GM21367 (cell line): ENCODE measurements around the gene ARL8A.
A peak's percentile ranks its signal among the peaks of the same experiment; 100 is the strongest.
"Not testable (repeated sequence)": the region's sequence is repeated elsewhere in the genome, so short reads cannot be mapped to it uniquely, and the experiment has no call there.

ENCODE experiments used
- ATAC-seq: cut with Tn5 transposase; IDR thresholded peaks from one replicate; pipeline ENCODE4 v1.9.1; 2021; ENCODE audit not compliant: unreplicated experiment

ARL8A gene

DNA sequence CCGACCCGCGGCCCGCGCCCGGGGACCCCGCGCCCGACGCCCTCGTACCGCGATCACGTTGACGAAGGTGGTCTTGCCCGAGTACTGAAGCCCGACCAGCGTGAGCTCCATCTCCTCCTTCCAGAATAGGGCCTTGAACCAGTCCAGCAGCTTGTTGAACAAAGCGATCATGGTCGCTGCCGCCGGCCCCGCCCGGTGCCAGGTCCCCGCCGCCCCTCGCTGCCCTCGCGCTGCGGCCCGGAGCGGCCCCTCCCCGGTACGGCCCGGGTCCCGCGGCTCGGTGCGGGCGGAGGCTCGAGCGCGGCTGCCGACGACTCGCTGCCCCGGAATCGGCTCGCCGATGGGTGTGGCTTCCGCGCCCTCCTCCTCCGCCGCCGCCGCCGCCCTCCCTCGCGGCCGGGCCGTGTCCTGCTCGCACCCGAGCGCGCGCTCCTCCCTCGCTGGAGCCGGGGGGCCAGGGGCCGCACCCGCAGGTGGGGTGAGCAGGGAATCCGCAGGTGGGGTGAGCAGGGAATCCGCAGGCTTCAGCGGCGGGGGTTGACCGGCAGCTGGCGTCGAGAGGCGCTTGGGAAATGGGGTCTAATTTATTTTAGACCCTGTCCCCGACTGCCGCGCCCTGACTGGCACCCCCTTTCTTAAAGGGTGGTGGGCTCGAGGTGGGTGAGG is at the start of gene ARL8A:
Gene ARL8A (minus strand): TSS at position 336 of the 666 bp plus-strand sequence. CDS start 165 bp downstream, at position 171.
- peak; percentile 60 for ATAC-seq

DNA sequence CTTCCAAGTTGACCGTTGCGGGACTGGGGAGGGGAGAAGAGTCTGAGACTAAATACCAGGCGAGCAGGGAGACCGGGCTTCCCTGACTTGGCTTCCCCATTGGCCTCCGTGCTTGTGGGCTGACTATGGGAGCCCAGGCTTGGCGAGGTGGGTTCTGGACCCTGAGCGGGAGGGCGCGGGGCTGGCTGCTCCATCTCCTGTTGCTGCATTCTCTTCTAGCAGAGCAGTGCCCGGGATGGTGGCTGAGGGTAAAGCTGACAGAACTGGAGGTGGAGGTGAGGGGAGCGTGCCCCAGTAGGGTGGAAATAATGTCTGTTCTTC is 49.8 kb upstream of the ARL8A start:
- no peak for ATAC-seq

GRCh38 chr1:202193614-202194327 is 49.2 kb upstream of the ARL8A start, which contains the start of gene LGR6:
LGR6 (plus strand) TSS chr1:202193799; CDS start chr1:202193990, 191 bp downstream.
- no peak for ATAC-seq

GRCh38 chr1:202192770-202193613 is 48.5 kb upstream of the ARL8A start:
- no peak for ATAC-seq

DNA sequence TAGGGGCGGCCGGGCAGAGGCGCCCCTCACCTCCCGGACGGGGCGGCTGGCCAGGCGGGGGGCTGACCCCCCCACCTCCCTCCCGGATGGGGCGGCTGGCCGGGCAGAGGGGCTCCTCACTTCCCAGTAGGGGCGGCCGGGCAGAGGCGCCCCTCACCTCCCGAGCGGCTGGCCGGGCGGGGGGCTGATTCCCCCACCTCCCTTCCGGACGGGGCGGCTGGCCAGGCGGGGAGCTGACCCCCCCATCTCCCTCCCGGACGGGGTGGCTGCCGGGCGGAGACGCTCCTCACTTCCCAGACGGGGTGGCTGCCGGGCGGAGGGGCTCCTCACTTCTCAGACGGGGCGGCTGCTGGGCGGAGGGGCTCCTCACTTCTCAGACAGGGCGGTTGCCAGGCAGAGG is 46.9 kb upstream of the ARL8A start:
- ATAC-seq, result not testable (repeated sequence)

- ATAC-seq, result no peak
Observed at GRCh38 chr1:202189918-202190715, 45.6 kb upstream of the ARL8A start.

DNA sequence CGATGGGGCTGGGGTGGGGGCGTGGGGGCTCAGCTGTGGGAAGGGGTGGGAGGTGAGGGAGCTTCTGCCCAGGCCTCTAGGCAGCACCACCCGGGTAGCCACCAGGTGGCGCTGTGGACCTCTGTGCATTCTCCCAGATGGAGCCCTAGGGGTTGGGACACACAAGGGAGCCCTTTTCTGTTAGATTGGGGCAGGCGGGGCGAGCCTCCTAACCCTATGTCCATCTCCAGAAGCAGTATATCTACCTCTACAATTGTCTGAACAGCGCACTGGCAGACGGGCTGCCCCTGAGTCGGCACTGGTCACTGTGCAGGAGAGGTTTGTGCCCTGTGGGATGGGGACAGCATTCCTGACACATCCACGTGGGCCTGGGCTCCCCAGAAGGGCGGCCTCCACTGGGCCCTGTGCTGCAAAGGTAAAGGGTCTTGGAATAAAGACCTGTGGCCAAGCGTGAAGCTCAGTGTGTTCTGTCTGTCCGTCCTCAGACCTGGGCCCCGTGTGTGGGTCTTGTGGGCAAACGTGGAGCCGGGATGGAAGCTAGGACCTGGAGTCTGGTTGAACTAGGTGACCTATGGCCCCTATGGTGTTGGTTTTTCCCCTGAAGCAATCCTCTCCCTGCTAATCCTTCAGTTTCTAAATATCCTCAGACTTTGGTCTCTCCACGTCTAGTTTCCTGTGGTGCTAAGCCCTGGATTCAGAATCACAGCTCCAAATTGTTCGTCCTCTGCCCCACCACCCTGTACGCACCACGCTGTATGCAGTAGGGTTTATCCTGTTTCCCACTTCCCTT is 44.7 kb upstream of the ARL8A start:
- no peak for ATAC-seq

- ATAC-seq, result no peak
Observed at GRCh38 chr1:202187697-202188407, 43.3 kb upstream of the ARL8A start.

GRCh38 chr1:202187041-202187671 is 42.6 kb upstream of the ARL8A start:
- no peak for ATAC-seq

DNA sequence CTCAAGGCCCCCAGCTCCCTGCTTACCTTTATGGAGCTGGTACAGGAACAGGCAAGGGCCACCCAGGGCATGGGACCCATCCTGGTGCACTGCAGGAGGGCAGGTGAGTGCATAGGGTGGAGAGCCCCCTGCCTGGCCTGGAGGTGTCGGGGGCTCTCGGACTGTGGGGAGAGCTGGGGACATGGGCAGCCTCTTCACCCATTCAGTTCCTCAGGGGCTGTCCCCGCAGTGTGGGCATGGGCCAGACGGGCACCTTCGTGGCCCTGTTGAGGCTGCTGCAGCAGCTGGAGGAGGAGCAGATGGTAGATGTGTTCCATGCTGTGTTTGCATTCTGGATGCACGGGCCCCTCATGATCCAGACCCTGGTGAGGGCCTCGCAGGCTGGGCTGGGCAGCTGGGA is 41.8 kb upstream of the ARL8A start:
- no peak for ATAC-seq

- ATAC-seq, result no peak
Observed at GRCh38 chr1:202184750-202185460, 40.4 kb upstream of the ARL8A start.

- no peak for ATAC-seq
Observed at GRCh38 chr1:202182040-202182877, 37.7 kb upstream of the ARL8A start.

DNA sequence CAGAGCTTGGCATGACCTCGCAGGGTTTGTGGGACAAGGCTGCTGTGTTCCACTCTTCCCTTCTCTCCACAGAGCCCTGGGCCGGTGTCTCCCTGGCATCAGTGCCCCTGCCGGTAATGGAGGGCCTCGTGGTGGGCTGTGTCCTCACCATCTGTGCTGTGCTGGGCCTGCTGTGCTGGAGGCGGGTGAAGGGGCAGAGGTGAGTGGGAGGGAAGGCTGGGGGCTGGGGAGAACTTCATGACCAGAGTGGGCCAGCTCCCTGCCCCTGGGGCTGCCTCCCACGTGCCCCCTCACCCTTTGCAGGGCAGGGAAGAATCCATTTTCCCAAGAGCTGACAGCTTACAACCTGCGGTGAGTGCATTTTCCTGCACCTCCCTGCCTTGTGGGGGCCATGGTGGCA is 37.0 kb upstream of the ARL8A start:
- no peak for ATAC-seq

DNA sequence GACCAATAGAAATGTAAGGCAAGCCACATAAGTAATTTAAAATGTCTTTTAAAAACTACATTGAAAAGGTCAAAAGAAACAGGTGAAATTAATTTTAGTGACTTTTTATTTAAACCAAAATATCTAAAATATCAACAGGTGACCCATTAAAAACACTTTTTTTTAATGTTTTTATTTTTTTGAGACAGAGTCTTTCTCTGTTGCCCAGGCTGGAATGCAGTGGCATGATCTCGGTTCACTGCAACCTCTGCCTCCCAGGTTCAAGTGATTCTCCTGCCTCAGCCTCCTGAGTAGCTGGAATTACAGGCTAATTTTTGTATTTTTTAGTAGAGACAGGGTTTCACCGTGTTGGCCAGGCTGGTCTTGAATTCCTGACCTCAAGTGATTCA is 36.2 kb upstream of the ARL8A start:
- ATAC-seq, result not testable (repeated sequence)

DNA sequence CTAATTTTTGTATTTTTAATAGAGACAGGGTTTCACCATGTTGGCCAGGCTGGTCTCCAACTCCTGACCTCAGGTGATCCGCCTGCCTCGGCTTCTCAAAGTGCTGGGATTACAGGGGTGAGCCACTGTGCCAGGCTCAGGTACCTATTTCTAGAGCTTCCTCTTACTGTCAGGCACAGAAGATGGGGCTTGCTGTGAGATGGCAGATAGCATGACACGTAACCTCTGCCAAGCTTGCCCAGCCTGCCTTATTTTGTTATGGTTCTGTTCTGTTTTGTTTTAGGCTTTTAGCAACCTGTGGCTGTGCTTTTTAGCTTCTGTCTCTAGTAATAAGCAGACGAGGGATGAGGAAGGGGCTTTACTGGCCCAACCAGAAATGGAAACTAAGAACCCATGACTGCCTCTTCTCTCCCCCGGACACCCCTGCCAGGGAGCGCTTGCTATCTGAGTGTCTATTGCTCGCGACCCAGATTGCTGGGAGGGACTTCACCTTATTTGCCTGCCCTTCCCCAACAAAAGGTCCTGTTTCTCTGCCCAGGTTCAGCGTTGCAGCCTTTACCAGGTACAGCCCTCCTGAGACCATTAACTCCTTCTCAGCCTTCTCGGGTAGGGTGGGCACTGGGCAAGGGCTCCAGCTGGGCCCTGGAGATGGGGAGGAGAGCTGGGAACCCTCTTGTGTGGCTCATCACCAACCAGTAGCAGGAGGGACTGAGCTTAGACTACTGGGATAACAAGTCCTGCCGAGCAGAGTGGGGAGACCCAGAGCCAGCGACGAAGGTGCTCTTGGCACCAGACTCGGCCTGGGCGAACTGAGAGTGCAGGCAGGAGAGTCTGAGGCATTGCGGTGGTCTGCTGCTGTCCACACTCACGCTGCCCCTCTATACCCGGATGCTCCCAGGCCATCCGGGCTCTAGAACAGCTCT is 35.6 kb upstream of the ARL8A start:
- no peak for ATAC-seq
